HepG2 (cell line): ENCODE measurements around the gene H6PD. TPM values are rescaled to one million over a fixed set of nuclear protein-coding genes. Genes with fewer than 3 reads are reported as not detected.
A peak's percentile ranks its signal among the peaks of the same experiment; 100 is the strongest.

ENCODE experiments used
- ATAC-seq: fragments of 200-7000 bp; cut with Tn5 transposase; 3 replicates; pipeline ENCODE4 v1.9.1; 2020; ENCODE audit warnings: mild to moderate bottlenecking, moderate library complexity
- BruUV-seq: library from RNA; stranded (reverse); fragments of 400-500 nt; replicated peaks from 2 replicates; lab custom pipeline; 2021; lab: Mats Ljungman, UMichigan
- CTCF ChIA-PET: fragments of 300-600 bp; formaldehyde crosslinking; extraction: SDS; loops from one replicate; lab custom pipeline; 2021; ENCODE audit warnings: low total read pairs, inconsistent platforms, low intra/inter-chr PET ratio; lab: Yijun Ruan, JAX
- POLR2A ChIA-PET: fragments of 350-600 bp; sonication (Branson Sonifier 250); formaldehyde crosslinking; loops from one replicate; lab custom pipeline; 2020; ENCODE audit warnings: antibody characterized with exemption, inconsistent platforms; lab: Yijun Ruan, JAX
- DNase-seq: peaks from one replicate; pipeline ENCODE4 v3.0.0-alpha.2; 2015; ENCODE audit warnings: low spot score
- FAIRE-seq: peaks from 3 replicates; lab custom pipeline; 2011; peaks lifted over from hg19 to GRCh38; lab: Jason Lieb, UNC
- H2AFZ ChIP-seq: one replicate; pipeline ENCODE4 v1.6.1; 2011; ENCODE audit warnings: low read length, inconsistent platforms
- H3K27ac ChIP-seq: fragments of 300-600 bp; 3 replicates; pipeline ENCODE4 v1.8.0; 2011; ENCODE audit warnings: mixed run types, mild to moderate bottlenecking, mixed read lengths, low read length, inconsistent platforms; ENCODE audit not compliant: insufficient read depth; ENCODE audit errors: extremely low read length
- H3K27me3 ChIP-seq, 2 experiments: fragments of 200-600 bp in 1 of 2; 2 replicates in 1 of 2; 3 replicates in 1 of 2; pipeline versions ENCODE4 v1.6.0 to v1.8.0; 2011; ENCODE audit warnings: low read length in 2 of 2, mild to moderate bottlenecking in 2 of 2, moderate library complexity in 2 of 2, inconsistent platforms in 1 of 2; ENCODE audit not compliant: insufficient read depth in 2 of 2, control insufficient read depth in 1 of 2
- H3K36me3 ChIP-seq, 2 experiments: fragments of 200-600 bp in 1 of 2; replicated peaks in 1 of 2; 2 replicates in 1 of 2; 3 replicates in 1 of 2; pipeline versions ENCODE4 v1.5.1 to v1.8.0; 2011; ENCODE audit warnings: low read length in 2 of 2, inconsistent platforms in 1 of 2; ENCODE audit not compliant: insufficient read depth in 2 of 2, control insufficient read depth in 1 of 2
- H3K4me1 ChIP-seq: 2 replicates; pipeline ENCODE4 v1.5.1; 2012; ENCODE audit warnings: low read length, inconsistent platforms; ENCODE audit not compliant: insufficient read depth
- H3K4me2 ChIP-seq: 2 replicates; pipeline ENCODE4 v1.6.0; 2011; ENCODE audit warnings: low read depth, low read length, inconsistent platforms
- H3K4me3 ChIP-seq, 3 experiments: fragments of 200-600 bp in 1 of 3; sonication (generic), shearing (Covaris generic) in 1 of 3; replicated peaks in 1 of 3; 2 replicates each; pipeline ENCODE4 v1.5.1; 2011 to 2016; ENCODE audit warnings: low read length in 3 of 3, inconsistent platforms in 2 of 3, low read depth in 2 of 3, mild to moderate bottlenecking in 2 of 3, control low read depth in 1 of 3, mixed read lengths in 1 of 3; ENCODE audit not compliant: insufficient read depth in 1 of 3
- H3K79me2 ChIP-seq: one replicate; pipeline ENCODE4 v1.6.1; 2011; ENCODE audit warnings: low read length, inconsistent platforms; ENCODE audit not compliant: insufficient read depth
- H3K9ac ChIP-seq: 2 replicates; pipeline ENCODE4 v1.6.0; 2011; ENCODE audit warnings: mild to moderate bottlenecking, low read depth, low read length, inconsistent platforms; ENCODE audit not compliant: insufficient read depth
- H3K9me3 ChIP-seq: 2 replicates; pipeline ENCODE4 v1.5.1; 2012; ENCODE audit warnings: mild to moderate bottlenecking, low read length
- H4K20me1 ChIP-seq: 2 replicates; pipeline ENCODE4 v1.6.0; 2011; ENCODE audit warnings: inconsistent platforms, mild to moderate bottlenecking, low read length, moderate library complexity; ENCODE audit not compliant: insufficient read depth
- HDAC1 ChIP-seq: sonication (generic); formaldehyde crosslinking; IDR thresholded peaks from 2 replicates; pipeline ENCODE4 v1.5.1; 2020; ENCODE audit warnings: mild to moderate bottlenecking, missing genetic modification reagents
- MEIS2 ChIP-seq: sonication (generic); formaldehyde crosslinking; IDR thresholded peaks from 2 replicates; pipeline ENCODE4 v1.9.0; 2021; ENCODE audit warnings: mild to moderate bottlenecking, missing genetic modification reagents
- MIER2 ChIP-seq: IDR thresholded peaks from 2 replicates; pipeline ENCODE4 v1.6.1; 2016; ENCODE audit warnings: missing biosample characterization, missing genetic modification reagents
- MLLT10 ChIP-seq: sonication (generic); formaldehyde crosslinking; IDR thresholded peaks from 2 replicates; pipeline ENCODE4 v1.4.0; 2020; ENCODE audit warnings: missing genetic modification reagents
- PAX8 ChIP-seq: sonication (generic); formaldehyde crosslinking; IDR thresholded peaks from 2 replicates; pipeline ENCODE4 v1.8.0; 2022; ENCODE audit warnings: mild to moderate bottlenecking, missing genetic modification reagents, borderline replicate concordance
- POLR2AphosphoS2 ChIP-seq: IDR thresholded peaks from 2 replicates; pipeline ENCODE4 v1.6.1; 2011; ENCODE audit warnings: low read depth, low read length, improper control_type of control experiment
- RBM39 ChIP-seq: fragments of 200-400 bp; formaldehyde crosslinking; IDR thresholded peaks from one replicate; pipeline ENCODE4 v1.6.1; 2018; ENCODE audit warnings: antibody characterized with exemption, mild to moderate bottlenecking, low read depth, low read length; ENCODE audit not compliant: poor library complexity, severe bottlenecking
- REXO4 ChIP-seq: sonication (generic); formaldehyde crosslinking; IDR thresholded peaks from 2 replicates; pipeline ENCODE4 v1.8.0; 2022; ENCODE audit warnings: missing genetic modification reagents, mild to moderate bottlenecking, borderline replicate concordance
- SNAI1 ChIP-seq: sonication (generic); formaldehyde crosslinking; IDR thresholded peaks from 2 replicates; pipeline ENCODE4 v1.5.0; 2020; ENCODE audit warnings: mild to moderate bottlenecking, missing genetic modification reagents, borderline replicate concordance
- ZBTB33 ChIP-seq: sonication (generic); formaldehyde crosslinking; IDR thresholded peaks from 2 replicates; pipeline ENCODE4 v1.4.0; 2020; ENCODE audit warnings: missing genetic modification reagents
- ZNF367 ChIP-seq: sonication (generic); formaldehyde crosslinking; IDR thresholded peaks from 2 replicates; pipeline ENCODE4 v1.4.0; 2020; ENCODE audit warnings: missing genetic modification reagents, borderline replicate concordance
- ZNF543 ChIP-seq: sonication (generic); formaldehyde crosslinking; IDR thresholded peaks from 2 replicates; pipeline ENCODE4 v1.4.0; 2020; ENCODE audit warnings: mild to moderate bottlenecking, missing genetic modification reagents
- ZNF564 ChIP-seq: sonication (generic); formaldehyde crosslinking; IDR thresholded peaks from 2 replicates; pipeline ENCODE4 v1.8.1; 2023; ENCODE audit warnings: mild to moderate bottlenecking, missing genetic modification reagents
- ZNF614 ChIP-seq: IDR thresholded peaks from 2 replicates; pipeline ENCODE4 v1.6.1; 2018; ENCODE audit warnings: missing biosample characterization, missing genetic modification reagents, inconsistent platforms, borderline replicate concordance
- WGBS: methylation state at CpG from one replicate; pipeline ENCODE4 v1.1.6; 2017; ENCODE audit warnings: low lambda C conversion rate; 5-methylcytosine and 5-hydroxymethylcytosine counted together
- in situ Hi-C: cut with HindIII; loops from 2 replicates; pipeline ENCODE4 v1.10.0; 2017; ENCODE audit warnings: low pct_unique_long_range_greater_than_20kb; ENCODE audit not compliant: extremely low pct_ligation_motif_present
- intact Hi-C: fragments of 100-400 bp; cut with micrococcal nuclease; formaldehyde crosslinking; loops from one replicate; pipeline ENCODE4 v1.10.0; 2022; ENCODE audit not compliant: unreplicated experiment
- polyA plus RNA-seq, 8 experiments: library from polyadenylated mRNA; depleted of rRNA in 3 of 8; stranded (reverse) in 7 of 8; unstranded in 1 of 8; fragments of >200 nt; fragmentation: Illumina TruSeq in 4 of 8; extraction: Trizol in 4 of 8; gene quantifications; 2 replicates each; pipeline versions ENCODE4 v1.2.1 to v1.2.3, GENCODE V29; 2011 to 2016; ENCODE audit warnings: low read depth in 4 of 8, missing spikeins in 1 of 8, mixed read lengths in 1 of 8; ENCODE audit not compliant: insufficient read depth in 1 of 8
- total RNA-seq, 5 experiments: library from RNA; depleted of rRNA; stranded (reverse); fragments of >200 nt; fragmentation: Illumina TruSeq; extraction: Trizol; gene quantifications; 2 replicates each; pipeline ENCODE4 v1.2.3, GENCODE V29; 2016; ENCODE audit warnings: low read depth in 1 of 5
- TF ChIP-seq, protein P1 (sequence below): sonication (generic); formaldehyde crosslinking; IDR thresholded peaks from 2 replicates; pipeline ENCODE4 v1.4.0; 2020; ENCODE audit warnings: missing genetic modification reagents
- TF ChIP-seq, protein P2 (sequence below), 2 experiments: sonication (generic) in 1 of 2; formaldehyde crosslinking in 1 of 2; IDR thresholded peaks; 2 replicates each; pipeline versions ENCODE4 v1.6.1 to v1.9.0; 2014 to 2022; ENCODE audit warnings: antibody characterized with exemption in 1 of 2, borderline replicate concordance in 1 of 2, inconsistent platforms in 1 of 2, low read depth in 1 of 2, missing genetic modification reagents in 1 of 2

Gene H6PD
- total and polyA plus RNA-seq, 2 of the 13 experiments (the other 11 are each of a cell fraction or from before 2014, with no cell fraction given), result 9.3 to 14.1 TPM

GRCh38 chr1:9194024-9194423 is 40.5 kb upstream of the H6PD start:
- H3K4me3 ChIP-seq, result peak overlapping the region in 1 of 3 experiments; percentile 45; a peak in 1 of 6 replicates
- intact Hi-C loops, result no loop called here
- FAIRE-seq (peak; percentile 94), DNase-seq (peak; percentile 89), ATAC-seq (peak; percentile 57)
- H2AFZ ChIP-seq, result no peak overlapping the region
- peak overlapping the region; percentile 69 for H3K4me2 ChIP-seq
- H3K27me3 ChIP-seq, result peaks cover 3 to 19% of the 10 kb centered on the region in 2 experiments
- no TSS peak for BruUV-seq
- no peaks in the 10 kb centered on the region for H3K79me2 ChIP-seq
- no peak overlapping the region for H3K27ac ChIP-seq
- POLR2A ChIA-PET, result interaction anchor here (0.6 to 1.6 kb wide), 12 partner anchors 11 to 83 kb away, joined by 3 to 26 read pairs (median 5); partner anchors contain the start of gene H6PD
- 0% methylated on average over 4 of the region's 4 CpGs for WGBS
- CTCF ChIA-PET, result interaction anchor here (0.9 to 2.0 kb wide), 3 partner anchors 13 to 83 kb away, joined by 3 to 12 read pairs (median 4); no protein-coding TSS in a partner anchor
- no peak overlapping the region for H3K9ac ChIP-seq
- H3K4me1 ChIP-seq, result peaks cover 86% of the 10 kb centered on the region
- no peaks in the 10 kb centered on the region for H4K20me1 ChIP-seq
- H3K36me3 ChIP-seq, result no peaks in the 10 kb centered on the region
- H3K9me3 ChIP-seq, result no peaks in the 10 kb centered on the region
- in situ Hi-C loops, result no loop called here
- TF ChIP-seq ZNF564 (CRISPR knock-in tag), result no peak
- TF ChIP-seq HDAC1 (CRISPR knock-in tag), result no peak
- TF ChIP-seq, protein P1, sequence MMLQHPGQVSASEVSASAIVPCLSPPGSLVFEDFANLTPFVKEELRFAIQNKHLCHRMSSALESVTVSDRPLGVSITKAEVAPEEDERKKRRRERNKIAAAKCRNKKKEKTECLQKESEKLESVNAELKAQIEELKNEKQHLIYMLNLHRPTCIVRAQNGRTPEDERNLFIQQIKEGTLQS (CRISPR knock-in tag), result peak; percentile 88
- no peak for TF ChIP-seq ZBTB33 (CRISPR knock-in tag)
- no peak for TF ChIP-seq RBM39
- TF ChIP-seq POLR2AphosphoS2, result no peak
- no peak for TF ChIP-seq ZNF367 (CRISPR knock-in tag)
- no peak for TF ChIP-seq ZNF543
- peak; percentile 45; the same call in 1 of the 2 replicates for TF ChIP-seq MEIS2 (CRISPR knock-in tag)
- no peak for TF ChIP-seq SNAI1 (CRISPR knock-in tag)
- TF ChIP-seq ZNF614 (CRISPR knock-in tag), result peak; percentile 41; the same call in 1 of the 2 replicates
- TF ChIP-seq, protein P2, sequence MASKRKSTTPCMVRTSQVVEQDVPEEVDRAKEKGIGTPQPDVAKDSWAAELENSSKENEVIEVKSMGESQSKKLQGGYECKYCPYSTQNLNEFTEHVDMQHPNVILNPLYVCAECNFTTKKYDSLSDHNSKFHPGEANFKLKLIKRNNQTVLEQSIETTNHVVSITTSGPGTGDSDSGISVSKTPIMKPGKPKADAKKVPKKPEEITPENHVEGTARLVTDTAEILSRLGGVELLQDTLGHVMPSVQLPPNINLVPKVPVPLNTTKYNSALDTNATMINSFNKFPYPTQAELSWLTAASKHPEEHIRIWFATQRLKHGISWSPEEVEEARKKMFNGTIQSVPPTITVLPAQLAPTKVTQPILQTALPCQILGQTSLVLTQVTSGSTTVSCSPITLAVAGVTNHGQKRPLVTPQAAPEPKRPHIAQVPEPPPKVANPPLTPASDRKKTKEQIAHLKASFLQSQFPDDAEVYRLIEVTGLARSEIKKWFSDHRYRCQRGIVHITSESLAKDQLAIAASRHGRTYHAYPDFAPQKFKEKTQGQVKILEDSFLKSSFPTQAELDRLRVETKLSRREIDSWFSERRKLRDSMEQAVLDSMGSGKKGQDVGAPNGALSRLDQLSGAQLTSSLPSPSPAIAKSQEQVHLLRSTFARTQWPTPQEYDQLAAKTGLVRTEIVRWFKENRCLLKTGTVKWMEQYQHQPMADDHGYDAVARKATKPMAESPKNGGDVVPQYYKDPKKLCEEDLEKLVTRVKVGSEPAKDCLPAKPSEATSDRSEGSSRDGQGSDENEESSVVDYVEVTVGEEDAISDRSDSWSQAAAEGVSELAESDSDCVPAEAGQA (IDR thresholded peaks at IDR 0.05; ENCODE audit: low read depth), result no peak
- TF ChIP-seq, protein P2 (CRISPR knock-in tag; IDR thresholded peaks at IDR 0.05; ENCODE audit: borderline replicate concordance), result no peak
- TF ChIP-seq PAX8 (CRISPR knock-in tag), result no peak
- TF ChIP-seq REXO4 (CRISPR knock-in tag), result no peak
- no peak for TF ChIP-seq MLLT10
- TF ChIP-seq MIER2 (CRISPR knock-in tag), result 0 out of 2 replicates have a peak, but pooled peaks have one; percentile 42
